Measurements from ENCODE around the gene NPY5R.

The NPY5R gene

GRCh38 chr4:163343604-163344146, at the start of gene NPY5R:
Gene NPY5R, plus strand, starts transcription at chr4:163343892. Its CDS starts 6,382 bp downstream, at chr4:163350274.
- no peak for DNase-seq

- DNase-seq: no peak
These were observed 48.6 kb upstream of the NPY5R start for GRCh38 chr4:163295138-163295537.

- no peak for DNase-seq
These were observed 43.2 kb upstream of the NPY5R start for GRCh38 chr4:163300445-163300844.

- DNase-seq: no peak
These were observed 40.6 kb upstream of the NPY5R start for GRCh38 chr4:163303069-163303468.

GRCh38 chr4:163309466-163309865, 34.2 kb upstream of the NPY5R start:
- no peak for DNase-seq

- DNase-seq: no peak
These were observed 26.6 kb upstream of the NPY5R start for GRCh38 chr4:163317110-163317509.

- no peak for DNase-seq
These were observed 12.6 kb upstream of the NPY5R start for GRCh38 chr4:163330916-163331628.

GRCh38 chr4:163331629-163332376, 11.9 kb upstream of the NPY5R start:
- DNase-seq: no peak

GRCh38 chr4:163332526-163333406, 10.9 kb upstream of the NPY5R start, which contains the start of gene NPY1R:
Gene NPY1R, minus strand, starts transcription at chr4:163332596. Its CDS starts 6,042 bp downstream, at chr4:163326554.
- DNase-seq: no peak

GRCh38 chr4:163335384-163335783, 8.3 kb upstream of the NPY5R start:
- DNase-seq: no peak

- no peak for DNase-seq
These were observed 744 bp downstream of the NPY5R start for GRCh38 chr4:163344147-163345125.

- DNase-seq: no peak
These were observed 7.0 kb downstream of the NPY5R start for GRCh38 chr4:163350672-163351071.

- no peak for DNase-seq
These were observed 9.4 kb downstream of the NPY5R start for GRCh38 chr4:163353054-163353453.

- DNase-seq: no peak
These were observed 12.4 kb downstream of the NPY5R start for GRCh38 chr4:163356104-163356503.

GRCh38 chr4:163367651-163368050, 24.0 kb downstream of the NPY5R start:
- DNase-seq: no peak

GRCh38 chr4:163372029-163372428, 28.3 kb downstream of the NPY5R start:
- no peak for DNase-seq

- DNase-seq: no peak
These were observed 35.0 kb downstream of the NPY5R start for GRCh38 chr4:163378661-163379060.

- DNase-seq: no peak
These were observed 37.0 kb downstream of the NPY5R start for GRCh38 chr4:163380703-163381102.

- no peak for DNase-seq
These were observed 38.6 kb downstream of the NPY5R start for GRCh38 chr4:163382178-163382869.

GRCh38 chr4:163384434-163384833, 40.7 kb downstream of the NPY5R start:
- no peak for DNase-seq

- no peak for DNase-seq
These were observed 41.2 kb downstream of the NPY5R start for GRCh38 chr4:163384926-163385325.

Measured in stimulated activated CD4-positive, alpha-beta T cell treated with anti-CD3 and anti-CD28 coated beads, Interleukin-4, amount 100 ng/mL, for 4 hours (primary cell).